SU-DHL-6 (cell line): Measurements from ENCODE around the gene CEACAM20.

ENCODE experiments used
- EZH2phosphoT487 ChIP-seq: fragments of 200-600 bp; sonication (generic), shearing (Covaris generic); conservative IDR thresholded peaks from 2 replicates; pipeline ENCODE4 v1.6.1; 2018; ENCODE audit warnings: mild to moderate bottlenecking, antibody characterized with exemption, low read length, moderate library complexity, mixed read lengths
- TF ChIP-seq, protein P1 (sequence below): fragments of 200-600 bp; sonication (generic); IDR thresholded peaks from one replicate; pipeline ENCODE4 v1.5.1; 2017; ENCODE audit warnings: antibody characterized with exemption, mild to moderate bottlenecking, low read length, moderate library complexity; ENCODE audit not compliant: insufficient read depth, poor library complexity, severe bottlenecking

GRCh38 chr19:44575116-44575700 is 45.7 kb upstream of the CEACAM20 start:
- TF ChIP-seq, protein P1, sequence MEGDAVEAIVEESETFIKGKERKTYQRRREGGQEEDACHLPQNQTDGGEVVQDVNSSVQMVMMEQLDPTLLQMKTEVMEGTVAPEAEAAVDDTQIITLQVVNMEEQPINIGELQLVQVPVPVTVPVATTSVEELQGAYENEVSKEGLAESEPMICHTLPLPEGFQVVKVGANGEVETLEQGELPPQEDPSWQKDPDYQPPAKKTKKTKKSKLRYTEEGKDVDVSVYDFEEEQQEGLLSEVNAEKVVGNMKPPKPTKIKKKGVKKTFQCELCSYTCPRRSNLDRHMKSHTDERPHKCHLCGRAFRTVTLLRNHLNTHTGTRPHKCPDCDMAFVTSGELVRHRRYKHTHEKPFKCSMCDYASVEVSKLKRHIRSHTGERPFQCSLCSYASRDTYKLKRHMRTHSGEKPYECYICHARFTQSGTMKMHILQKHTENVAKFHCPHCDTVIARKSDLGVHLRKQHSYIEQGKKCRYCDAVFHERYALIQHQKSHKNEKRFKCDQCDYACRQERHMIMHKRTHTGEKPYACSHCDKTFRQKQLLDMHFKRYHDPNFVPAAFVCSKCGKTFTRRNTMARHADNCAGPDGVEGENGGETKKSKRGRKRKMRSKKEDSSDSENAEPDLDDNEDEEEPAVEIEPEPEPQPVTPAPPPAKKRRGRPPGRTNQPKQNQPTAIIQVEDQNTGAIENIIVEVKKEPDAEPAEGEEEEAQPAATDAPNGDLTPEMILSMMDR = no peak
- no peak for TF ChIP-seq EZH2phosphoT487
